Mucosa of descending colon (tissue), 3 donors: Measurements from ENCODE around the gene FAAP100. TPM values are rescaled to one million over a fixed set of nuclear protein-coding genes. Genes with fewer than 3 reads are reported as not detected.

Experiments
- ATAC-seq: fragments of 200-7000 bp; cut with Tn5 transposase; one replicate; pipeline ENCODE4 v1.9.1; 2020; ENCODE audit warnings: mild to moderate bottlenecking, moderate library complexity
- DNase-seq, 3 donors: peaks; one replicate each; pipeline ENCODE4 v3.0.0-alpha.2; 2020
- H3K36me3 ChIP-seq: fragments of 200-600 bp; one replicate; pipeline ENCODE4 v1.8.0; 2021; ENCODE audit warnings: low read depth, mild to moderate bottlenecking
- H3K4me1 ChIP-seq: fragments of 200-600 bp; one replicate; pipeline ENCODE4 v1.8.0; 2021; ENCODE audit warnings: low read depth, mild to moderate bottlenecking
- H3K4me3 ChIP-seq: fragments of 200-600 bp; one replicate; pipeline ENCODE4 v1.8.0; 2021; ENCODE audit warnings: mild to moderate bottlenecking
- H3K9me3 ChIP-seq: fragments of 200-600 bp; one replicate; pipeline ENCODE4 v1.8.0; 2021; ENCODE audit warnings: mild to moderate bottlenecking
- intact Hi-C, 2 donors: fragments of 100-400 bp; cut with DNase I in 1 of 2; cut with micrococcal nuclease in 1 of 2; formaldehyde crosslinking; loops; one replicate each; pipeline versions ENCODE4 v1.11.0 to v1.11.1; 2022; cut with DNase I, micrococcal nuclease
- long read RNA-seq, 2 donors: library from polyadenylated mRNA; unstranded; transcript quantifications; one replicate each; pipeline ENCODE4 v2.0.0, GENCODE V29; 2019 to 2021
- total RNA-seq, 3 donors: library from RNA; stranded (reverse); fragmentation: NEBNext Ultra II Directional in 2 of 3; extraction: Animal tissue kit (Norgen Biotek cat#: 25700) in 2 of 3; gene quantifications; one replicate each; pipeline versions ENCODE4 v1.2.1 to v1.2.4, GENCODE V29; 2021 to 2023
- TF ChIP-seq, protein P1 (sequence below): fragments of 200-600 bp; IDR thresholded peaks from one replicate; pipeline ENCODE4 v1.8.0; 2022; ENCODE audit warnings: antibody characterized with exemption, mild to moderate bottlenecking
- donor health status: DM: no; HTN: no; CAD: no; lungs with moderate emphysema.
- donor health status: DM: no; HTN: no; CAD: no.
- donor health status: DM: no; HTN: yes; CAD: no.

FAAP100 gene, protein sequence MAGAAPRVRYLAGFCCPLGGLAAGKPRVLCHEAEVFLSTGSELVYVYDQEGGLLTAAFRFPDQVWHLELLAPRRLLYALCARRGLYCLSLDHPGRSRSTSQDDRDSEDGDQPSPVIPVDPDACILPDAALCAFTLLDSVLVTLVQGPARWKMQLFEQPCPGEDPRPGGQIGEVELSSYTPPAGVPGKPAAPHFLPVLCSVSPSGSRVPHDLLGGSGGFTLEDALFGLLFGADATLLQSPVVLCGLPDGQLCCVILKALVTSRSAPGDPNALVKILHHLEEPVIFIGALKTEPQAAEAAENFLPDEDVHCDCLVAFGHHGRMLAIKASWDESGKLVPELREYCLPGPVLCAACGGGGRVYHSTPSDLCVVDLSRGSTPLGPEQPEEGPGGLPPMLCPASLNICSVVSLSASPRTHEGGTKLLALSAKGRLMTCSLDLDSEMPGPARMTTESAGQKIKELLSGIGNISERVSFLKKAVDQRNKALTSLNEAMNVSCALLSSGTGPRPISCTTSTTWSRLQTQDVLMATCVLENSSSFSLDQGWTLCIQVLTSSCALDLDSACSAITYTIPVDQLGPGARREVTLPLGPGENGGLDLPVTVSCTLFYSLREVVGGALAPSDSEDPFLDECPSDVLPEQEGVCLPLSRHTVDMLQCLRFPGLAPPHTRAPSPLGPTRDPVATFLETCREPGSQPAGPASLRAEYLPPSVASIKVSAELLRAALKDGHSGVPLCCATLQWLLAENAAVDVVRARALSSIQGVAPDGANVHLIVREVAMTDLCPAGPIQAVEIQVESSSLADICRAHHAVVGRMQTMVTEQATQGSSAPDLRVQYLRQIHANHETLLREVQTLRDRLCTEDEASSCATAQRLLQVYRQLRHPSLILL
- 10 to 100 TPM; 23.2 to 28.9 (median 25.0) TPM for total RNA-seq
- long read RNA-seq, donor 1, transcript FAAP100-202 (5 exons, 2,996 nt): major isoform, 25 of 46 reads
- long read RNA-seq, donor 1, transcript FAAP100-201 (9 exons, 3,627 nt): minor isoform, 6 of 46 reads
- long read RNA-seq, donor 1, partial matches to known transcripts: 11 of 46 reads
- long read RNA-seq, donor 1, other reads (novel, unspliced or antisense): 3 of 46 reads
- long read RNA-seq, donor 2, partial matches to known transcripts: 1 of 8 reads
- long read RNA-seq, donor 2, other reads (novel, unspliced or antisense): 2 of 8 reads

DNA sequence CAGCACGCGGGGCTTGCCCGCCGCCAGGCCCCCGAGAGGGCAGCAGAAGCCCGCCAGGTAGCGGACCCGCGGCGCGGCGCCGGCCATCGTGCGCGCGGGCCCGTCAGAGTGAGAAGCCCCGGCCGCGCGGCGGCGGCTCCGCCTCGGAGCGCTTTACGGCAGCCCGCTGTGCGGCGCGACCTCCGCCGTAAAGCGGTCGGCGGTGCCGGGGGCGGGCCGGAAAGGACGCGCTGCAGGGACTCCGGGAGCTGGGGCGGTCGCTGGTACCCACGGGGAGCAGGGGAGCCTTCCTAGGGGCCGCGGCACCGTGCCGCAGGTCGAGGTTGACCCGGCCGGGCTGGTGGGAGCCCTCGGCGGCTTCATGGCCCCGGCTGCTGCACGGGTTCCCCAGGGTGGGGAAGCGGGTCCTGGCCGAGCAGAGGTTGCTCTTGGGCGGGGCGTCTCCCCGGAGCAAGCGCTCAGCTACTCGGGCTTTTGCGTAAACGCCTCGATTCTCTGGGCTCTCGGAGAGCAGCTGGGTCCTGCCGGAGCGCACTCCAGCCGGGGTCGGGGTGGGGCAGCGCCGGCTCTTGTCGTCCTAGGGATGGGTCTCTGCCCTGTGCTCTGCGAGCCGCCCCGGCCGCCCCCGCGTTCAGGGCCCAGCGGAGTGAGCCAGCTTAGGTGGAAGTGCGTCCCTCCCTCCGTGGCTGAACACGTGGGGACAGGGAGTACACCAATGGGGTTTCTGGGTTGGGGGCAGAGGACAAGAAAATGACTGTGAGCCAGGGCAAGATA lies at the start of gene FAAP100:
Gene FAAP100 (minus strand): TSS at position 110 of the 774 bp plus-strand sequence. CDS start 23 bp downstream, at position 87.
- H3K9me3 ChIP-seq: no peaks in the 10 kb centered on the region
- H3K4me3 ChIP-seq: peak within 1 kb of the TSS; percentile 90
- no peaks in the 10 kb centered on the region for H3K36me3 ChIP-seq
- peaks cover 20% of the 10 kb centered on the region for H3K4me1 ChIP-seq
- intact Hi-C loops: no loop called here
- peak; percentile 81 to 90 (median 88) for DNase-seq
- TF ChIP-seq, protein P1, sequence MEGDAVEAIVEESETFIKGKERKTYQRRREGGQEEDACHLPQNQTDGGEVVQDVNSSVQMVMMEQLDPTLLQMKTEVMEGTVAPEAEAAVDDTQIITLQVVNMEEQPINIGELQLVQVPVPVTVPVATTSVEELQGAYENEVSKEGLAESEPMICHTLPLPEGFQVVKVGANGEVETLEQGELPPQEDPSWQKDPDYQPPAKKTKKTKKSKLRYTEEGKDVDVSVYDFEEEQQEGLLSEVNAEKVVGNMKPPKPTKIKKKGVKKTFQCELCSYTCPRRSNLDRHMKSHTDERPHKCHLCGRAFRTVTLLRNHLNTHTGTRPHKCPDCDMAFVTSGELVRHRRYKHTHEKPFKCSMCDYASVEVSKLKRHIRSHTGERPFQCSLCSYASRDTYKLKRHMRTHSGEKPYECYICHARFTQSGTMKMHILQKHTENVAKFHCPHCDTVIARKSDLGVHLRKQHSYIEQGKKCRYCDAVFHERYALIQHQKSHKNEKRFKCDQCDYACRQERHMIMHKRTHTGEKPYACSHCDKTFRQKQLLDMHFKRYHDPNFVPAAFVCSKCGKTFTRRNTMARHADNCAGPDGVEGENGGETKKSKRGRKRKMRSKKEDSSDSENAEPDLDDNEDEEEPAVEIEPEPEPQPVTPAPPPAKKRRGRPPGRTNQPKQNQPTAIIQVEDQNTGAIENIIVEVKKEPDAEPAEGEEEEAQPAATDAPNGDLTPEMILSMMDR: no peak
- ATAC-seq: peak; percentile 88

DNA sequence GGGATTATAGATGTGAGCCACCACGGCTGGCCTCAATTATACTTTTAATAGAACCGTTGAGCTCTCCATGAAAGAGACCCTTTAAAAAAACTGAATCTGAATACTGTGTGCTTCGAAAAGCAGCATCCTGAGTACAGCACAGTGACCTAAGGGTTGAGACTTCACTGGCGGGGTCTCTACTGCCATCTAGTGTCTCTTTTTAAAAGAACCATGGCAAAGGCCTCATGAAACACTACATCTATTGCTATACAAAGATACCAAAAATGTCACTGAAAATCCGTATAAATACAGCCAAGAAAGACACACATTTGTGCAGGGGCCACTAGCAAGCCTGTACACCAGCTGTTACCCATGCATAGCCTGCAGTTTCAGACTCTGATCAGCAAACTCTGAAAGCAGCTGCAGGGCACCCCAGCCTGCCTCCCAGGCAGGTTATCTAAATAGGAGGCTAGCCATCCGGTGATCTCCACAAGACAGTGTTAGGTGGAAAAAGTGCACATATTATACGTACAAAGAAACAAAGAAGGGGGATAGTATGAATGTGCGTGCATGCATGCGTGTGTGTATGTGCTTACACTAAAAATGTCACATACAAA lies 49.5 kb upstream of the FAAP100 start:
- no peaks in the 10 kb centered on the region for H3K4me1 ChIP-seq
- DNase-seq (peak in 1 of 3 donors; percentile 56), ATAC-seq (peak; percentile 94)
- peaks cover 7% of the 10 kb centered on the region for H3K36me3 ChIP-seq
- H3K4me3 ChIP-seq: no peak overlapping the region
- TF ChIP-seq, protein P1: peak; percentile 45
- intact Hi-C loops: no loop called here
- H3K9me3 ChIP-seq: no peaks in the 10 kb centered on the region

DNA sequence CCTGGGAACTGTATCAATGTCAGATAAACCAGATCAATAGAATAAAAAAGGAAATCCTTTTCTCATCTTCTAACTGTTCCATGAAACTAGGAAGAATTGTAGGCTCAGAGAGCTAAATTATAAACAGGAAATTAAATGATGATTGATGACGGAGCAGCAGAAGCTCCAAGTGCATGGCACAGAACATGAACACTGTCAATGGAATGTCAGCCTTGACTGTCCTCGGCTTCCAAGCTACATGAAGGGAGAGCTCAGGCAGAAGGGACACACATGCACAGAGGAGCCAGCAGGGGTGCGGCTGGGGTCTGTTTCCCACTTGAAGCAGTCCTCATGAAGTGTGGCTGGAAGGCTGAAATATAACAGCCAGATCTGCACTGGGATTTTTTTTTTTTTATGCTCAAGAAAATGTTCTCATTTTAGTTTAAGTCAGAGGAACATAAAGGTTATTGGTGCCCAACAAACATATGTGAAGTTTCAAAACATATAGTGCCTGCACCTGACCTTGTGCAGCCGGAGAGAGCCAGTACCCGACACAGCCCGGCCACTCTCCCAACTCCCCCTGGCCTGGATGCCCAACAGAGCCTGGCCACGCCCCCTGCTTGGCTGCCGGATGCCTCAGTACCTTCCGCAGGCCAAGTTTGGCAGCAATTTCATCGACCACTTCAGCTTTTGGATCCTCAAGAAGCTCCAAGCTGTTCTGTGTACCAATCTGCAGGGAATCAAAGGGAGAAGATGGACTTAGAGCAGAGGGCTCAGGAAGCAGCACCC lies 47.8 kb upstream of the FAAP100 start:
- intact Hi-C loops: no loop called here
- Histone ChIP-seq H3K4me3 (no peak overlapping the region), H3K4me1 (no peaks in the 10 kb centered on the region), H3K9me3 (no peaks in the 10 kb centered on the region), H3K36me3 (peaks cover 5% of the 10 kb centered on the region)
- no peak for ATAC-seq
- peak in 1 of 3 donors; percentile 23 for DNase-seq
- TF ChIP-seq, protein P1: no peak

DNA sequence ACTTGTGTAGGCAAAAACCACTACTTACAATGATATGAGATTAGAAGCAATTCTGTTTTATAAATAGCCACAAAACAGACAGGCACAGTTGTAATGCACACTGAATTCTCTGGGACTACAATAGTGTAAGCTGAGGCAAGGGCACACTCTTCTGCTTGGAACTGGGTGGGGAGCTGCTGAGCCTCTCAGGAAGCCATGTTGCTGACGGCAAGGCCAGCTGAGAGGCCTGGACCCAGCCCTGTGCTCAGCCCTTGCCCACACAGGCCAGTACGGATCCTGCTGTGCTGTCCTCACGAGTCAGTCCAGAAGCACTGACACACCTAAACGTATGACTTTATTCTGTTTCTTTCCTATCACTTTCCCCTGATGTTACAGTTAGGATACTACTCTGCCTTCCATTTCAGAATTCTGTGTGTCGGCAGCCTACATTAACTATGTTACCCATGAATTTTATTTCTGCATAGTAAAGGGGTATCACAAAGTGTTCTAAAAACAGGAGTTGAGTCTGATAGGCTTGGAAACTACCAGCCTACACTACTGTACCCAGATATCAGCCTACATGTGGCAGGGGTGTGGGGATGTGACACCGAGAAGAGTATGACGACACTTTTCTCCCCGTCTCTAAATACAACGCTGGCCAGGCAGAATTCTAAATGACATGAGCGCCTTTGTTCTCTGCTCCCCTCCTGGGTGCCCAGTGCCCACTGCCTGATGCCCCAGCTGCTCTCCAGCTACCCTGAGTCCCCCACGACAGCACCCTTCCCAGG lies 41.1 kb upstream of the FAAP100 start:
- Histone ChIP-seq H3K36me3 (peaks cover 21% of the 10 kb centered on the region), H3K4me3 (no peak overlapping the region), H3K9me3 (no peaks in the 10 kb centered on the region), H3K4me1 (no peaks in the 10 kb centered on the region)
- intact Hi-C loops: no loop called here
- TF ChIP-seq, protein P1: no peak
- ATAC-seq (no peak), DNase-seq (no peak)
